SK-N-SH treated with all-trans-retinoic acid at 6 μM for 48 hours (cell line): Measurements from ENCODE around the gene LRPPRC.

ENCODE experiments used
- ATAC-seq: fragments of 200-7000 bp; cut with Tn5 transposase; 3 replicates; pipeline ENCODE4 v1.9.1; 2020; ENCODE audit warnings: mild to moderate bottlenecking, moderate library complexity
- BACH2 ChIP-seq: fragments of 250-450 bp; sonication (Bioruptor Pico); IDR thresholded peaks from 2 replicates; pipeline ENCODE4 v1.9.0; 2021; ENCODE audit warnings: mild to moderate bottlenecking, borderline replicate concordance
- CSDC2 ChIP-seq: fragments of 250-450 bp; sonication (Bioruptor Pico); IDR thresholded peaks from 2 replicates; pipeline ENCODE4 v1.5.0; 2020; ENCODE audit warnings: mild to moderate bottlenecking, moderate library complexity
- CSRNP3 ChIP-seq: fragments of 250-450 bp; sonication (Bioruptor Pico); IDR thresholded peaks from 2 replicates; pipeline ENCODE4 v1.5.1; 2021; ENCODE audit warnings: mild to moderate bottlenecking, moderate library complexity
- ESRRG ChIP-seq: fragments of 250-450 bp; sonication (Bioruptor Pico); IDR thresholded peaks from 2 replicates; pipeline ENCODE4 v1.6.1; 2021; ENCODE audit warnings: mild to moderate bottlenecking
- GLIS3 ChIP-seq: fragments of 250-450 bp; sonication (Bioruptor Pico); IDR thresholded peaks from 2 replicates; pipeline ENCODE4 v1.5.0; 2020; ENCODE audit warnings: mild to moderate bottlenecking, moderate library complexity
- ISL1 ChIP-seq: fragments of 250-450 bp; sonication (Bioruptor Pico); IDR thresholded peaks from 2 replicates; pipeline ENCODE4 v2.1.2; 2022; ENCODE audit warnings: mild to moderate bottlenecking, moderate library complexity
- OSR1 ChIP-seq: fragments of 250-450 bp; sonication (Bioruptor Pico); IDR thresholded peaks from 2 replicates; pipeline ENCODE4 v1.8.0; 2022; ENCODE audit warnings: moderate library complexity, mild to moderate bottlenecking, inconsistent platforms
- POU6F1 ChIP-seq: fragments of 250-450 bp; sonication (Bioruptor Pico); IDR thresholded peaks from 2 replicates; pipeline ENCODE4 v1.8.0; 2021; ENCODE audit warnings: low read depth, mild to moderate bottlenecking, moderate library complexity, borderline replicate concordance
- PPARA ChIP-seq: fragments of 250-450 bp; sonication (Bioruptor Pico); IDR thresholded peaks from 2 replicates; pipeline ENCODE4 v1.5.0; 2020; ENCODE audit warnings: mild to moderate bottlenecking, borderline replicate concordance
- RARB ChIP-seq: fragments of 250-450 bp; sonication (Bioruptor Pico); IDR thresholded peaks from 2 replicates; pipeline ENCODE4 v1.8.0; 2021; ENCODE audit warnings: mild to moderate bottlenecking, moderate library complexity
- SNAI2 ChIP-seq: fragments of 250-450 bp; sonication (Bioruptor Pico); IDR thresholded peaks from 2 replicates; pipeline ENCODE4 v1.5.0; 2020; ENCODE audit warnings: mild to moderate bottlenecking, moderate library complexity
- TCF4 ChIP-seq: fragments of 250-450 bp; sonication (Bioruptor Pico); IDR thresholded peaks from 2 replicates; pipeline ENCODE4 v1.8.0; 2021; ENCODE audit warnings: mild to moderate bottlenecking, moderate library complexity, borderline replicate concordance
- ZC3H10 ChIP-seq: fragments of 250-450 bp; sonication (Bioruptor Pico); IDR thresholded peaks from 2 replicates; pipeline ENCODE4 v1.5.1; 2021; ENCODE audit warnings: mild to moderate bottlenecking, moderate library complexity
- ZFP3 ChIP-seq: fragments of 250-450 bp; sonication (Bioruptor Pico); IDR thresholded peaks from 2 replicates; pipeline ENCODE4 v1.5.0; 2020; ENCODE audit warnings: mild to moderate bottlenecking, moderate library complexity
- ZFP30 ChIP-seq: fragments of 450-650 bp; formaldehyde crosslinking; IDR thresholded peaks from 2 replicates; pipeline ENCODE4 v1.5.0; 2022; ENCODE audit warnings: mild to moderate bottlenecking, moderate library complexity
- ZNF70 ChIP-seq: fragments of 450-650 bp; formaldehyde crosslinking; IDR thresholded peaks from 2 replicates; pipeline ENCODE4 v1.5.0; 2020; ENCODE audit warnings: mild to moderate bottlenecking, moderate library complexity
- ZNF8 ChIP-seq: fragments of 450-650 bp; formaldehyde crosslinking; IDR thresholded peaks from 2 replicates; pipeline ENCODE4 v1.5.0; 2020; ENCODE audit warnings: mild to moderate bottlenecking, moderate library complexity
- TF ChIP-seq, protein P1 (sequence below): fragments of 250-450 bp; sonication (Bioruptor Pico); IDR thresholded peaks from 2 replicates; pipeline ENCODE4 v1.5.1; 2020; ENCODE audit warnings: low read depth, mild to moderate bottlenecking, moderate library complexity
- TF ChIP-seq, protein P2 (sequence below): fragments of 250-450 bp; sonication (Bioruptor Pico); IDR thresholded peaks from 2 replicates; pipeline ENCODE4 v1.5.0; 2020; ENCODE audit warnings: mild to moderate bottlenecking, moderate library complexity

Gene LRPPRC

GRCh38 chr2:43846140-43846793, 149.5 kb downstream of the LRPPRC start:
- ATAC-seq = no peak
- TF ChIP-seq, protein P1, sequence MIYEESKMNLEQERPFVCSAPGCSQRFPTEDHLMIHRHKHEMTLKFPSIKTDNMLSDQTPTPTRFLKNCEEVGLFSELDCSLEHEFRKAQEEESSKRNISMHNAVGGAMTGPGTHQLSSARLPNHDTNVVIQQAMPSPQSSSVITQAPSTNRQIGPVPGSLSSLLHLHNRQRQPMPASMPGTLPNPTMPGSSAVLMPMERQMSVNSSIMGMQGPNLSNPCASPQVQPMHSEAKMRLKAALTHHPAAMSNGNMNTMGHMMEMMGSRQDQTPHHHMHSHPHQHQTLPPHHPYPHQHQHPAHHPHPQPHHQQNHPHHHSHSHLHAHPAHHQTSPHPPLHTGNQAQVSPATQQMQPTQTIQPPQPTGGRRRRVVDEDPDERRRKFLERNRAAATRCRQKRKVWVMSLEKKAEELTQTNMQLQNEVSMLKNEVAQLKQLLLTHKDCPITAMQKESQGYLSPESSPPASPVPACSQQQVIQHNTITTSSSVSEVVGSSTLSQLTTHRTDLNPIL = no peak

- no peak for ATAC-seq
- TF ChIP-seq ZNF70 (CRISPR knock-in tag) (no peak), CSRNP3 (no peak), ZFP3 (CRISPR knock-in tag) (no peak), OSR1 (CRISPR knock-in tag) (no peak), RARB (CRISPR knock-in tag) (no peak), GLIS3 (CRISPR knock-in tag) (no peak), ZNF8 (CRISPR knock-in tag) (no peak)
- TF ChIP-seq, protein P2, sequence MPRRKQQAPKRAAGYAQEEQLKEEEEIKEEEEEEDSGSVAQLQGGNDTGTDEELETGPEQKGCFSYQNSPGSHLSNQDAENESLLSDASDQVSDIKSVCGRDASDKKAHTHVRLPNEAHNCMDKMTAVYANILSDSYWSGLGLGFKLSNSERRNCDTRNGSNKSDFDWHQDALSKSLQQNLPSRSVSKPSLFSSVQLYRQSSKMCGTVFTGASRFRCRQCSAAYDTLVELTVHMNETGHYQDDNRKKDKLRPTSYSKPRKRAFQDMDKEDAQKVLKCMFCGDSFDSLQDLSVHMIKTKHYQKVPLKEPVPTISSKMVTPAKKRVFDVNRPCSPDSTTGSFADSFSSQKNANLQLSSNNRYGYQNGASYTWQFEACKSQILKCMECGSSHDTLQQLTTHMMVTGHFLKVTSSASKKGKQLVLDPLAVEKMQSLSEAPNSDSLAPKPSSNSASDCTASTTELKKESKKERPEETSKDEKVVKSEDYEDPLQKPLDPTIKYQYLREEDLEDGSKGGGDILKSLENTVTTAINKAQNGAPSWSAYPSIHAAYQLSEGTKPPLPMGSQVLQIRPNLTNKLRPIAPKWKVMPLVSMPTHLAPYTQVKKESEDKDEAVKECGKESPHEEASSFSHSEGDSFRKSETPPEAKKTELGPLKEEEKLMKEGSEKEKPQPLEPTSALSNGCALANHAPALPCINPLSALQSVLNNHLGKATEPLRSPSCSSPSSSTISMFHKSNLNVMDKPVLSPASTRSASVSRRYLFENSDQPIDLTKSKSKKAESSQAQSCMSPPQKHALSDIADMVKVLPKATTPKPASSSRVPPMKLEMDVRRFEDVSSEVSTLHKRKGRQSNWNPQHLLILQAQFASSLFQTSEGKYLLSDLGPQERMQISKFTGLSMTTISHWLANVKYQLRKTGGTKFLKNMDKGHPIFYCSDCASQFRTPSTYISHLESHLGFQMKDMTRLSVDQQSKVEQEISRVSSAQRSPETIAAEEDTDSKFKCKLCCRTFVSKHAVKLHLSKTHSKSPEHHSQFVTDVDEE (CRISPR knock-in tag) = no peak
- TF ChIP-seq, protein P1 = no peak
These were observed 150.6 kb downstream of the LRPPRC start for GRCh38 chr2:43845181-43845580.

DNA sequence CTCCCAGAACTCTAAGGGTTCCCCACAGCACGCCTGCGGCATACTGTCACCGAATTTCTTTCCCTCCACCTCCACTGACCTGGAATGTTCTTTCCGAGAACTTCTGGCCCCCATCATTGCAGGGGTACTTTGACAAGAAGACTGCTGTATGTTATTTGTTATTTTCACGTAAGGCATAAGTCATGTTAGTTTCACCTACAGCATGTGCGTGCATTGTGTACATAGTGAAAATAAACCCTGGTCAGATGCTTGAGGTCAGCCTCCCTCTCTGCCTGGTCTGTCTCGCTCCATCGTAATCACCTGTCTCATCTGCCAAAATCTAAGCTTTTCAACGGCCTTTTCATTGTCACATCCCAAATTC, 152.9 kb downstream of the LRPPRC start:
- TF ChIP-seq ZFP3 (CRISPR knock-in tag) = no peak
- TF ChIP-seq ZC3H10 (CRISPR knock-in tag) = no peak
- TF ChIP-seq RARB (CRISPR knock-in tag) = no peak
- no peak for TF ChIP-seq ISL1
- TF ChIP-seq, protein P2 (CRISPR knock-in tag) = no peak
- no peak for TF ChIP-seq BACH2 (CRISPR knock-in tag)
- no peak for TF ChIP-seq OSR1 (CRISPR knock-in tag)
- TF ChIP-seq, protein P1 = no peak
- no peak for ATAC-seq

- ATAC-seq = no peak
- no peak for TF ChIP-seq ZFP30 (CRISPR knock-in tag)
- no peak for TF ChIP-seq SNAI2
- no peak for TF ChIP-seq TCF4 (CRISPR knock-in tag)
- TF ChIP-seq ZNF70 (CRISPR knock-in tag) = no peak
- TF ChIP-seq BACH2 (CRISPR knock-in tag) = no peak
- TF ChIP-seq CSRNP3 = no peak
- no peak for TF ChIP-seq CSDC2 (CRISPR knock-in tag)
- TF ChIP-seq ESRRG (CRISPR knock-in tag) = no peak
- no peak for TF ChIP-seq ZFP3 (CRISPR knock-in tag)
- no peak for TF ChIP-seq PPARA
- TF ChIP-seq POU6F1 (CRISPR knock-in tag) = no peak
These were observed 153.6 kb downstream of the LRPPRC start for GRCh38 chr2:43841949-43842865.
